ENCODE data around the gene PRKAG1.

Gene PRKAG1

DNA sequence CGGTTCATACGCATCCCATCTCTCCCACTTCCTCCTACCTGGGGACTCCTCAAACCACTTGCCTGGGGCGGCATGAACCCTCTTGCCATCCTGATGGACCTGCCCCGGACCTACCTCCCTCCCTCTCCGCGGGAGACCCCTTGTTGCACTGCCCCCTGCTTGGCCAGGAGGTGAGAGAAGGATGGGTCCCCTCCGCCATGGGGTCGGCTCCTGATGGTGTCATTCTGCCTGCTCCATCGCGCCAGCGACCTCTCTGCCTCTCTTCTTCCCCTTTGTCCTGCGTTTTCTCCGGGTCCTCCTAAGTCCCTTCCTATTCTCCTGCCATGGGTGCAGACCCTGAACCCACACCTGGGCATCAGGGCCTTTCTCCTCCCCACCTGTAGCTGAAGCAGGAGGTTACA lies 36.8 kb downstream of the PRKAG1 start:
- Histone ChIP-seq H3K27ac (ENCODE audit: extremely low read depth, low read depth, low read length) (no peak overlapping the region), H3K36me3 (ENCODE audit: control insufficient read depth in 2 of 2, insufficient read depth in 1 of 2, low read length in 2 of 2) (no peaks in the 10 kb centered on the region), H3K4me1 (ENCODE audit: control insufficient read depth, insufficient read depth, low read length) (no peaks in the 10 kb centered on the region; the same call in 1 of the 2 replicates), H3K9me3 (ENCODE audit: control insufficient read depth, insufficient read depth, low read depth, low read length) (no peaks in the 10 kb centered on the region), H3K4me3 (ENCODE audit: low read depth, low read length) (no peak overlapping the region)
- TF ChIP-seq ZNF777 (tag by site-specific recombination; IDR thresholded peaks at IDR 0.05; ENCODE audit: borderline replicate concordance) = no peak
- TF ChIP-seq, protein P1, sequence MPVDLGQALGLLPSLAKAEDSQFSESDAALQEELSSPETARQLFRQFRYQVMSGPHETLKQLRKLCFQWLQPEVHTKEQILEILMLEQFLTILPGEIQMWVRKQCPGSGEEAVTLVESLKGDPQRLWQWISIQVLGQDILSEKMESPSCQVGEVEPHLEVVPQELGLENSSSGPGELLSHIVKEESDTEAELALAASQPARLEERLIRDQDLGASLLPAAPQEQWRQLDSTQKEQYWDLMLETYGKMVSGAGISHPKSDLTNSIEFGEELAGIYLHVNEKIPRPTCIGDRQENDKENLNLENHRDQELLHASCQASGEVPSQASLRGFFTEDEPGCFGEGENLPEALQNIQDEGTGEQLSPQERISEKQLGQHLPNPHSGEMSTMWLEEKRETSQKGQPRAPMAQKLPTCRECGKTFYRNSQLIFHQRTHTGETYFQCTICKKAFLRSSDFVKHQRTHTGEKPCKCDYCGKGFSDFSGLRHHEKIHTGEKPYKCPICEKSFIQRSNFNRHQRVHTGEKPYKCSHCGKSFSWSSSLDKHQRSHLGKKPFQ (tag by site-specific recombination; IDR thresholded peaks at IDR 0.05) = no peak
- no peak for TF ChIP-seq ZNF155 (tag by site-specific recombination; IDR thresholded peaks at IDR 0.05)
- TF ChIP-seq YY2 (tag by site-specific recombination; IDR thresholded peaks at IDR 0.05) = no peak
- peak; percentile 59 for TF ChIP-seq SCRT2 (tag by site-specific recombination; IDR thresholded peaks at IDR 0.05)
- TF ChIP-seq, protein P2, sequence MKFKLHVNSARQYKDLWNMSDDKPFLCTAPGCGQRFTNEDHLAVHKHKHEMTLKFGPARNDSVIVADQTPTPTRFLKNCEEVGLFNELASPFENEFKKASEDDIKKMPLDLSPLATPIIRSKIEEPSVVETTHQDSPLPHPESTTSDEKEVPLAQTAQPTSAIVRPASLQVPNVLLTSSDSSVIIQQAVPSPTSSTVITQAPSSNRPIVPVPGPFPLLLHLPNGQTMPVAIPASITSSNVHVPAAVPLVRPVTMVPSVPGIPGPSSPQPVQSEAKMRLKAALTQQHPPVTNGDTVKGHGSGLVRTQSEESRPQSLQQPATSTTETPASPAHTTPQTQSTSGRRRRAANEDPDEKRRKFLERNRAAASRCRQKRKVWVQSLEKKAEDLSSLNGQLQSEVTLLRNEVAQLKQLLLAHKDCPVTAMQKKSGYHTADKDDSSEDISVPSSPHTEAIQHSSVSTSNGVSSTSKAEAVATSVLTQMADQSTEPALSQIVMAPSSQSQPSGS (tag by site-specific recombination; IDR thresholded peaks at IDR 0.05; ENCODE audit: low read depth) = no peak
- POLR2A ChIA-PET = interaction anchor here (0.5 to 0.9 kb wide), 2 partner anchors 130 to 1160 kb away, joined by 3 to 5 read pairs; partner anchors contain the start of gene DDX23
- CTCF ChIA-PET = interaction anchor here (0.9 to 1.4 kb wide), 2 partner anchors 46 to 129 kb away, joined by 4 to 8 read pairs; no protein-coding TSS in a partner anchor

DNA sequence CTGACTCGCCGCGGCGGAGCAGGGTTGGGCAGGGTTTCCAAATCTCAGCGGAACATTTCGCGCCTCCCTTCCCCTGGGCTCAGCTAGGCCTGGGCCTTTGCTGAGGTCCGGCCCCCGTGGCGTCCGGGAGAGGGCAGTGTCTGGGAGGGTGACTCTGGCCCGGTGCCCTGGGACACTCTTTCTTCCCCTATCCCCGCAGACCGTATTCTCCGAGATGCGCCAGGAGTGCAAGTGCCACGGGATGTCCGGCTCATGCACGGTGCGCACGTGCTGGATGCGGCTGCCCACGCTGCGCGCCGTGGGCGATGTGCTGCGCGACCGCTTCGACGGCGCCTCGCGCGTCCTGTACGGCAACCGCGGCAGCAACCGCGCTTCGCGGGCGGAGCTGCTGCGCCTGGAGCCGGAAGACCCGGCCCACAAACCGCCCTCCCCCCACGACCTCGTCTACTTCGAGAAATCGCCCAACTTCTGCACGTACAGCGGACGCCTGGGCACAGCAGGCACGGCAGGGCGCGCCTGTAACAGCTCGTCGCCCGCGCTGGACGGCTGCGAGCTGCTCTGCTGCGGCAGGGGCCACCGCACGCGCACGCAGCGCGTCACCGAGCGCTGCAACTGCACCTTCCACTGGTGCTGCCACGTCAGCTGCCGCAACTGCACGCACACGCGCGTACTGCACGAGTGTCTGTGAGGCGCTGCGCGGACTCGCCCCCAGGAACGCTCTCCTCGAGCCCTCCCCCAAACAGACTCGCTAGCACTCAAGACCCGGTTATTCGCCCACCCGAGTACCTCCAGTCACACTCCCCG lies 37.4 kb downstream of the PRKAG1 start:
- POLR2A ChIA-PET = no interaction called here
- no peaks in the 10 kb centered on the region; the same call in 1 of the 2 replicates for H3K4me1 ChIP-seq (ENCODE audit: control insufficient read depth, insufficient read depth, low read length)
- TF ChIP-seq, protein P3, sequence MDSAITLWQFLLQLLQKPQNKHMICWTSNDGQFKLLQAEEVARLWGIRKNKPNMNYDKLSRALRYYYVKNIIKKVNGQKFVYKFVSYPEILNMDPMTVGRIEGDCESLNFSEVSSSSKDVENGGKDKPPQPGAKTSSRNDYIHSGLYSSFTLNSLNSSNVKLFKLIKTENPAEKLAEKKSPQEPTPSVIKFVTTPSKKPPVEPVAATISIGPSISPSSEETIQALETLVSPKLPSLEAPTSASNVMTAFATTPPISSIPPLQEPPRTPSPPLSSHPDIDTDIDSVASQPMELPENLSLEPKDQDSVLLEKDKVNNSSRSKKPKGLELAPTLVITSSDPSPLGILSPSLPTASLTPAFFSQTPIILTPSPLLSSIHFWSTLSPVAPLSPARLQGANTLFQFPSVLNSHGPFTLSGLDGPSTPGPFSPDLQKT (IDR thresholded peaks at IDR 0.05; ENCODE audit: borderline replicate concordance, low read depth, low read length) = no peak
- TF ChIP-seq ZNF274 (IDR thresholded peaks at IDR 0.05; ENCODE audit: low read length) (no peak), ZNF274 (tag by site-specific recombination; IDR thresholded peaks at IDR 0.05; ENCODE audit: borderline replicate concordance) (no peak), KLF8 (tag by site-specific recombination; IDR thresholded peaks at IDR 0.05) (no peak)
- H3K36me3 ChIP-seq (ENCODE audit: control insufficient read depth in 2 of 2, insufficient read depth in 1 of 2, low read length in 2 of 2) = no peaks in the 10 kb centered on the region
- no peaks in the 10 kb centered on the region for H3K9me3 ChIP-seq (ENCODE audit: control insufficient read depth, insufficient read depth, low read depth, low read length)
- H3K27ac ChIP-seq (ENCODE audit: extremely low read depth, low read depth, low read length) = no peak overlapping the region
- CTCF ChIA-PET = no interaction called here
- no peak overlapping the region for H3K4me3 ChIP-seq (ENCODE audit: low read depth, low read length)

DNA sequence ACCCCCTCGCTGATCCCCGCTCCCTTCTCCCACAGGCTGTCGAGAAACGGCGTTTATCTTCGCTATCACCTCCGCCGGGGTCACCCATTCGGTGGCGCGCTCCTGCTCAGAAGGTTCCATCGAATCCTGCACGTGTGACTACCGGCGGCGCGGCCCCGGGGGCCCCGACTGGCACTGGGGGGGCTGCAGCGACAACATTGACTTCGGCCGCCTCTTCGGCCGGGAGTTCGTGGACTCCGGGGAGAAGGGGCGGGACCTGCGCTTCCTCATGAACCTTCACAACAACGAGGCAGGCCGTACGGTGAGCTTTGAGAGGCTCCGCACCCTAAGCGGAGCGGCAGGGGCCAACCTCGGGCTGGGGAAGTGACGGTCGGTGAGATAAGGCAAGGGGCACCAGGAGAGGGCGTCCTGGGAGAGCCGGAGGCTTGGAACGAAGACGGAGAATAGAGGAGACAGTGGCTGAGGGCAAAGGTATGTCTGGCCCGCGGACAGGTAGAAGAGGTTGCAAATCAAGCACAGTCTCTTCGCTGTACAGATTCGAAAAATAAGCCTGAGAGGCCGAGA lies 38.1 kb downstream of the PRKAG1 start:
- Histone ChIP-seq H3K4me1 (ENCODE audit: control insufficient read depth, insufficient read depth, low read length) (no peaks in the 10 kb centered on the region; the same call in 1 of the 2 replicates), H3K4me3 (ENCODE audit: low read depth, low read length) (no peak overlapping the region), H3K9me3 (ENCODE audit: control insufficient read depth, insufficient read depth, low read depth, low read length) (no peaks in the 10 kb centered on the region), H3K36me3 (ENCODE audit: control insufficient read depth in 2 of 2, insufficient read depth in 1 of 2, low read length in 2 of 2) (no peaks in the 10 kb centered on the region), H3K27ac (ENCODE audit: extremely low read depth, low read depth, low read length) (no peak overlapping the region)
- TF ChIP-seq, protein P4, sequence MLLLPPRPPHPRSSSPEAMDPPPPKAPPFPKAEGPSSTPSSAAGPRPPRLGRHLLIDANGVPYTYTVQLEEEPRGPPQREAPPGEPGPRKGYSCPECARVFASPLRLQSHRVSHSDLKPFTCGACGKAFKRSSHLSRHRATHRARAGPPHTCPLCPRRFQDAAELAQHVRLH (tag by site-specific recombination; IDR thresholded peaks at IDR 0.05) = no peak
- TF ChIP-seq ZNF16 (tag by site-specific recombination; IDR thresholded peaks at IDR 0.05; ENCODE audit: low read depth) (no peak), YY2 (tag by site-specific recombination; IDR thresholded peaks at IDR 0.05) (no peak), ZNF660 (tag by site-specific recombination; IDR thresholded peaks at IDR 0.05) (no peak), ZBTB8A (tag by site-specific recombination; IDR thresholded peaks at IDR 0.05) (no peak), ZNF19 (tag by site-specific recombination; IDR thresholded peaks at IDR 0.05; ENCODE audit: low read depth) (no peak), KLF9 (tag by site-specific recombination; IDR thresholded peaks at IDR 0.05; ENCODE audit: low read depth) (no peak), ZXDB (tag by site-specific recombination; IDR thresholded peaks at IDR 0.05) (no peak), ZNF560 (tag by site-specific recombination; IDR thresholded peaks at IDR 0.05; ENCODE audit: borderline replicate concordance) (no peak), ZNF184 (tag by site-specific recombination; IDR thresholded peaks at IDR 0.05) (no peak)
- CTCF ChIA-PET = interaction anchor here (0.6 to 6.0 kb wide), 3 partner anchors 8 to 63 kb away, joined by 3 to 66 read pairs (median 6); no protein-coding TSS in a partner anchor
- POLR2A ChIA-PET = interaction anchor here (0.6 kb wide), 1 partner anchor 120 kb away, joined by 3 read pairs; no protein-coding TSS in a partner anchor

Measured in HEK293 (cell line).